ENCODE measurements around the gene C1D. TPM values are rescaled to one million over a fixed set of nuclear protein-coding genes. Genes with fewer than 3 reads are reported as not detected.

Gene C1D
- total and polyA plus RNA-seq, 2 donors (not counting 1 experiment from before 2014, with no cell fraction given): 8.4 to 24.8 TPM

DNA sequence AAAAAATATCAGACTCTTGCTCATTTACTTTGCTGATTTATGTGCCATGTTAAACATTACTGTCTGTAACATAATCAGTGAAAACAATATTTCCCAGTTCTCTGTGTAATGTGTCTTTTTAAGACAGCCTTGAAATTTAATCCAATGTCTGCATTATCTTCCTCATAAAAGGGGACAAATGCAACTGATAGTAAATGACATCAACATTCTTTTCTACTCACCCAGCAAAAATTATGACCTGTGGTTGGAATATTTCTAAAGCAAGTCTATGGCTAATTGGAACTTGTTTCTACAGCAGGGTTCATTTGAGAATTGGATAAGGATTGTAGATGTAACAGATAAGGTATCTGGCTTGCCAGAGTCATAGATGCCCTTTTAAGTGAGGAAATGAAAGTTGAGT is 34.8 kb downstream of the C1D start:
- no peak overlapping the region for H3K4me3 ChIP-seq (ENCODE audit: control extremely low read depth in 1 of 5, extremely low read depth in 1 of 5, insufficient read depth in 1 of 5, low read depth in 2 of 5, low read length in 4 of 5)
- ChIA-PET CTCF (no interaction called here), POLR2A (no interaction called here)
- DNase-seq (no peak), ATAC-seq (ENCODE audit: low read depth) (no peak)
- no peak overlapping the region for H3K4me2 ChIP-seq (replicated peaks; ENCODE audit: low read depth, low read length, poor library complexity, severe bottlenecking)
- Mint-ChIP-seq H3K4me3 (no peak overlapping the region), H3K27ac (no peak overlapping the region), H3K4me1 (no peaks in the 10 kb centered on the region), H3K9me3 (ENCODE audit: insufficient read depth) (no peaks in the 10 kb centered on the region), H3K27me3 (peaks cover 14% of the 10 kb centered on the region)
- no peaks in the 10 kb centered on the region for H3K27me3 ChIP-seq (replicated peaks in 1 of 4; ENCODE audit: control extremely low read depth in 1 of 4, control insufficient read depth in 3 of 4, insufficient read depth in 4 of 4, low read length in 3 of 4)
- no peaks in the 10 kb centered on the region for H3K9me3 ChIP-seq (ENCODE audit: control extremely low read depth in 1 of 3, control insufficient read depth in 2 of 3, insufficient read depth in 1 of 3, low read length in 2 of 3)
- TF ChIP-seq, protein P1, sequence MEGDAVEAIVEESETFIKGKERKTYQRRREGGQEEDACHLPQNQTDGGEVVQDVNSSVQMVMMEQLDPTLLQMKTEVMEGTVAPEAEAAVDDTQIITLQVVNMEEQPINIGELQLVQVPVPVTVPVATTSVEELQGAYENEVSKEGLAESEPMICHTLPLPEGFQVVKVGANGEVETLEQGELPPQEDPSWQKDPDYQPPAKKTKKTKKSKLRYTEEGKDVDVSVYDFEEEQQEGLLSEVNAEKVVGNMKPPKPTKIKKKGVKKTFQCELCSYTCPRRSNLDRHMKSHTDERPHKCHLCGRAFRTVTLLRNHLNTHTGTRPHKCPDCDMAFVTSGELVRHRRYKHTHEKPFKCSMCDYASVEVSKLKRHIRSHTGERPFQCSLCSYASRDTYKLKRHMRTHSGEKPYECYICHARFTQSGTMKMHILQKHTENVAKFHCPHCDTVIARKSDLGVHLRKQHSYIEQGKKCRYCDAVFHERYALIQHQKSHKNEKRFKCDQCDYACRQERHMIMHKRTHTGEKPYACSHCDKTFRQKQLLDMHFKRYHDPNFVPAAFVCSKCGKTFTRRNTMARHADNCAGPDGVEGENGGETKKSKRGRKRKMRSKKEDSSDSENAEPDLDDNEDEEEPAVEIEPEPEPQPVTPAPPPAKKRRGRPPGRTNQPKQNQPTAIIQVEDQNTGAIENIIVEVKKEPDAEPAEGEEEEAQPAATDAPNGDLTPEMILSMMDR (IDR thresholded peaks at IDR 0.05): no peak
- no peak for TF ChIP-seq EZH2 (IDR thresholded peaks at IDR 0.05; ENCODE audit: borderline replicate concordance, insufficient read depth, low read depth, low read length, poor library complexity, severe bottlenecking)
- no peak overlapping the region for H3K9ac ChIP-seq (ENCODE audit: low read length)
- H4K20me1 ChIP-seq (ENCODE audit: control insufficient read depth, insufficient read depth, low read length, poor library complexity, severe bottlenecking): no peaks in the 10 kb centered on the region
- no peaks in the 10 kb centered on the region for H3K36me3 ChIP-seq (replicated peaks in 1 of 2; ENCODE audit: control extremely low read depth in 1 of 2, control insufficient read depth in 1 of 2, extremely low read depth in 1 of 2, insufficient read depth in 2 of 2, low read length in 1 of 2)
- H2AFZ ChIP-seq (ENCODE audit: insufficient read depth, low read depth, low read length, poor library complexity, severe bottlenecking): no peak overlapping the region
- no peaks in the 10 kb centered on the region for H3K4me1 ChIP-seq (ENCODE audit: control insufficient read depth in 2 of 2, insufficient read depth in 2 of 2, low read length in 2 of 2)
- H3K27ac ChIP-seq (ENCODE audit: low read length in 2 of 2): no peak overlapping the region
- intact Hi-C loops (cut with micrococcal nuclease): no loop called here
- H3K79me2 ChIP-seq (ENCODE audit: control insufficient read depth, insufficient read depth, low read length): no peaks in the 10 kb centered on the region

DNA sequence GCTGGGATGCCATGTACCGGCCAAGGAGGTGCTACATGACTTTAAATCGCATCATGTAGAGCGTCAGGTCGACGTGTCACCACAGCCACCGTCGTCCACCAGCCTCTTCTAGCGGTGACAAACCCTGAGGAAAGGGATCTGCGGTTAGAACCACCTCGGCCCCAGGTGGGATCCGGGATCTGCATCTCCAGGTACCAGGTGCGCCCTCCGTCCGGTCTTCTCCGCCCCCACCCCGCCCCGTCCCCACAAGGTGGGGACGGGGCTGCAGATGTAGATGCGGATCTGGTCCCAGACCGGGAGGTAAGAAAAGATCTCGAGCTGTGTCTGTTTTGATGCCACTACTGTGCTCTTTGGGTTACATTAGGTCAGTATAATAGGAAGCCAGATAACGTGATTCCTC is 38.4 kb downstream of the C1D start:
- Histone ChIP-seq H2AFZ (ENCODE audit: insufficient read depth, low read depth, low read length, poor library complexity, severe bottlenecking) (no peak overlapping the region), H3K9ac (ENCODE audit: low read length) (no peak overlapping the region), H3K27me3 (replicated peaks in 1 of 4; ENCODE audit: control extremely low read depth in 1 of 4, control insufficient read depth in 3 of 4, insufficient read depth in 4 of 4, low read length in 3 of 4) (no peaks in the 10 kb centered on the region), H3K79me2 (ENCODE audit: control insufficient read depth, insufficient read depth, low read length) (no peaks in the 10 kb centered on the region), H3K27ac (ENCODE audit: low read length in 2 of 2) (no peak overlapping the region), H3K9me3 (ENCODE audit: control extremely low read depth in 1 of 3, control insufficient read depth in 2 of 3, insufficient read depth in 1 of 3, low read length in 2 of 3) (no peaks in the 10 kb centered on the region), H3K4me1 (ENCODE audit: control insufficient read depth in 2 of 2, insufficient read depth in 2 of 2, low read length in 2 of 2) (no peaks in the 10 kb centered on the region), H3K36me3 (replicated peaks in 1 of 2; ENCODE audit: control extremely low read depth in 1 of 2, control insufficient read depth in 1 of 2, extremely low read depth in 1 of 2, insufficient read depth in 2 of 2, low read length in 1 of 2) (no peaks in the 10 kb centered on the region), H4K20me1 (ENCODE audit: control insufficient read depth, insufficient read depth, low read length, poor library complexity, severe bottlenecking) (no peaks in the 10 kb centered on the region), H3K4me3 (ENCODE audit: control extremely low read depth in 1 of 5, extremely low read depth in 1 of 5, insufficient read depth in 1 of 5, low read depth in 2 of 5, low read length in 4 of 5) (no peak overlapping the region), H3K4me2 (replicated peaks; ENCODE audit: low read depth, low read length, poor library complexity, severe bottlenecking) (no peak overlapping the region)
- no peak for TF ChIP-seq EZH2 (IDR thresholded peaks at IDR 0.05; ENCODE audit: borderline replicate concordance, insufficient read depth, low read depth, low read length, poor library complexity, severe bottlenecking)
- TF ChIP-seq, protein P1 (IDR thresholded peaks at IDR 0.05): no peak
- ChIA-PET CTCF (no interaction called here), POLR2A (no interaction called here)
- Mint-ChIP-seq H3K9me3 (ENCODE audit: insufficient read depth) (no peaks in the 10 kb centered on the region), H3K27me3 (peaks cover 24% of the 10 kb centered on the region), H3K4me3 (no peak overlapping the region), H3K4me1 (no peaks in the 10 kb centered on the region), H3K27ac (no peak overlapping the region)
- intact Hi-C loops (cut with micrococcal nuclease): no loop called here
- no peak for DNase-seq
- 93% methylated on average over 22 of the region's 22 CpGs for WGBS (ENCODE audit: insufficient coverage)
- ATAC-seq (ENCODE audit: low read depth): no peak
